GM18873 (cell line): ENCODE results near the gene ZNF407.

Experiments used
- ATAC-seq: cut with Tn5 transposase; IDR thresholded peaks from one replicate; pipeline ENCODE4 v1.9.1; 2021; ENCODE audit warnings: mild to moderate bottlenecking, moderate library complexity, moderate number of reproducible peaks; ENCODE audit not compliant: unreplicated experiment, low FRiP score

The ZNF407 gene

GRCh38 chr18:74714120-74714519 is 116.5 kb downstream of the ZNF407 start:
- no peak for ATAC-seq

- no peak for ATAC-seq
Observed at GRCh38 chr18:74714791-74715190, 117.1 kb downstream of the ZNF407 start.

- no peak for ATAC-seq
Observed at GRCh38 chr18:74715306-74715705, 117.6 kb downstream of the ZNF407 start.

- ATAC-seq, result no peak
Observed at GRCh38 chr18:74715865-74716712, 118.4 kb downstream of the ZNF407 start.

GRCh38 chr18:74718312-74718711 is 120.6 kb downstream of the ZNF407 start:
- ATAC-seq, result no peak

GRCh38 chr18:74722237-74722636 is 124.6 kb downstream of the ZNF407 start:
- no peak for ATAC-seq

- ATAC-seq, result no peak
Observed at GRCh38 chr18:74724186-74724585, 126.5 kb downstream of the ZNF407 start.

GRCh38 chr18:74725690-74726089 is 128.0 kb downstream of the ZNF407 start:
- no peak for ATAC-seq

GRCh38 chr18:74728586-74728985 is 130.9 kb downstream of the ZNF407 start:
- no peak for ATAC-seq

- no peak for ATAC-seq
Observed at GRCh38 chr18:74731097-74731496, 133.4 kb downstream of the ZNF407 start.

GRCh38 chr18:74732380-74732779 is 134.7 kb downstream of the ZNF407 start:
- ATAC-seq, result no peak

- no peak for ATAC-seq
Observed at GRCh38 chr18:74733598-74733997, 135.9 kb downstream of the ZNF407 start.

- no peak for ATAC-seq
Observed at GRCh38 chr18:74734013-74734444, 136.4 kb downstream of the ZNF407 start.

GRCh38 chr18:74739926-74740325 is 142.3 kb downstream of the ZNF407 start:
- ATAC-seq, result no peak

GRCh38 chr18:74742573-74743243 is 145.0 kb downstream of the ZNF407 start:
- no peak for ATAC-seq

- no peak for ATAC-seq
Observed at GRCh38 chr18:74745633-74746403, 148.1 kb downstream of the ZNF407 start.

- no peak for ATAC-seq
Observed at GRCh38 chr18:74748809-74749208, 151.1 kb downstream of the ZNF407 start.

GRCh38 chr18:74758995-74759394 is 161.3 kb downstream of the ZNF407 start:
- no peak for ATAC-seq

- ATAC-seq, result no peak
Observed at GRCh38 chr18:74760026-74760425, 162.4 kb downstream of the ZNF407 start.

- no peak for ATAC-seq
Observed at GRCh38 chr18:74760436-74760835, 162.8 kb downstream of the ZNF407 start.

- no peak for ATAC-seq
Observed at GRCh38 chr18:74766251-74766650, 168.6 kb downstream of the ZNF407 start.
